ENCODE measurements around the gene LUZP1. TPM values are rescaled to one million over a fixed set of nuclear protein-coding genes. Genes with fewer than 3 reads are reported as not detected.

Gene LUZP1
- polyA plus RNA-seq, 1 of the 3 experiments (the other 2 are of a cell fraction) = 8.9 TPM

DNA sequence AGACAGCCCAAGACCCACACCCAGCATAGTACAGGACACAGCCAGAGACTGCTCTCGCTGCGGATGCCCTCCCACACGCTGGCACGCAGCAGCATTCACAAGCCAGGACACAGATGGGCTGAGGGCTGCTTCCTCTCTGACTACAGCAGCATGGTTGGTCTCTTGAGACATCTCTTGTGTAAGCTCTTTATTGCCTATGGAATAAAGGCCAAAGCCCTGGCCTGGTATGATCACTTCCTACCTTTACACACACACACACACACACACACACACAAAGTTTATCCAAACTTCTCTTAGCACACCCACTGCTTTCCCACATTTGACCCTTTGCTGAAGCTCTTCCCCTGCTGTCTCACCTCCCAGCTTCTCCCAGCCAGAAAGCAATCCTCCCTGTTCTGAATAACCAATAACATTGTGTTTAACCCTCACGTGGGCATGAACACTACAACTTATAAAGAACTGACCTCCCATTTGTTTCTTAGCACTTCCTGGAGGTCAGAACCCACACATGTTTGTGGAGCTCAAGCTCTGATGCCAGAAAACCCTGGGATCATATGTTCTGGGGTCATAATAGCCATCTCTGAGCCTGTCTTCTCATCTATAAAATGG, 1.2 kb upstream of the LUZP1 start:
- Histone ChIP-seq H3K36me3 (replicated peaks in 1 of 2; ENCODE audit: control insufficient read depth in 1 of 2, insufficient read depth in 2 of 2, low read length in 1 of 2) (no peaks in the 10 kb centered on the region), H2AFZ (ENCODE audit: low read depth) (no peak overlapping the region), H3K27ac (ENCODE audit: low read depth in 2 of 2, low read length in 1 of 2) (no peak overlapping the region), H3K4me1 (ENCODE audit: control insufficient read depth in 1 of 2, insufficient read depth in 2 of 2, low read depth in 1 of 2, low read length in 1 of 2) (peaks cover 10 to 16% of the 10 kb centered on the region in 2 experiments), H3K4me2 (no peak overlapping the region), H3K79me2 (ENCODE audit: insufficient read depth) (peaks cover 33% of the 10 kb centered on the region), H3K9ac (no peak overlapping the region), H3K4me3 (ENCODE audit: low read depth in 2 of 2, low read length in 1 of 2) (no peak overlapping the region), H3K9me3 (no peaks in the 10 kb centered on the region), H3F3A (replicated peaks; ENCODE audit: insufficient read depth) (peaks cover 16% of the 10 kb centered on the region), H4K20me1 (ENCODE audit: insufficient read depth) (peaks cover 29% of the 10 kb centered on the region), H3K9me2 (no peaks in the 10 kb centered on the region), H3K27me3 (ENCODE audit: insufficient read depth) (no peaks in the 10 kb centered on the region)
- ChIA-PET CTCF (interaction anchor here (0.9 to 11.6 kb wide), 4 partner anchors 15 to 71 kb away, joined by 3 to 96 read pairs (median 10); no protein-coding TSS in a partner anchor), POLR2A (interaction anchor here (1.2 kb wide), 1 partner anchor 8 kb away, joined by 3 read pairs; no protein-coding TSS in a partner anchor)
- WGBS (ENCODE audit: low lambda C conversion rate) = 76% methylated on average over 4 of the region's 5 CpGs
- TF ChIP-seq JUND (IDR thresholded peaks at IDR 0.05) (no peak), RFX5 (IDR thresholded peaks at IDR 0.05; ENCODE audit: low read length) (no peak)
- DNase-seq = no peak

- peaks cover 12% of the 10 kb centered on the region for H3F3A ChIP-seq (replicated peaks; ENCODE audit: insufficient read depth)
- WGBS (ENCODE audit: low lambda C conversion rate) = 89% methylated on average over 14 of the region's 14 CpGs
- H3K9me2 ChIP-seq = no peaks in the 10 kb centered on the region
- no peaks in the 10 kb centered on the region for H3K9me3 ChIP-seq
- TF ChIP-seq ELF1 (IDR thresholded peaks at IDR 0.05) = no peak
- no peak overlapping the region for H3K4me2 ChIP-seq
- H3K4me1 ChIP-seq (ENCODE audit: control insufficient read depth in 1 of 2, insufficient read depth in 2 of 2, low read depth in 1 of 2, low read length in 1 of 2) = peaks cover 10 to 16% of the 10 kb centered on the region in 2 experiments
- ChIA-PET CTCF (interaction anchor here (0.9 to 11.6 kb wide), 4 partner anchors 15 to 71 kb away, joined by 3 to 96 read pairs (median 10); no protein-coding TSS in a partner anchor), POLR2A (interaction anchor here (1.2 kb wide), 1 partner anchor 9 kb away, joined by 3 read pairs; no protein-coding TSS in a partner anchor)
- H4K20me1 ChIP-seq (ENCODE audit: insufficient read depth) = peaks cover 35% of the 10 kb centered on the region
- no peak overlapping the region for H3K9ac ChIP-seq
- H3K27me3 ChIP-seq (ENCODE audit: insufficient read depth) = no peaks in the 10 kb centered on the region
- no peak overlapping the region for H3K27ac ChIP-seq (ENCODE audit: low read depth in 2 of 2, low read length in 1 of 2)
- no peak overlapping the region for H3K4me3 ChIP-seq (ENCODE audit: low read depth in 2 of 2, low read length in 1 of 2)
- H3K36me3 ChIP-seq (replicated peaks in 1 of 2; ENCODE audit: control insufficient read depth in 1 of 2, insufficient read depth in 2 of 2, low read length in 1 of 2) = no peaks in the 10 kb centered on the region
- peaks cover 40% of the 10 kb centered on the region for H3K79me2 ChIP-seq (ENCODE audit: insufficient read depth)
- no peak overlapping the region for H2AFZ ChIP-seq (ENCODE audit: low read depth)
- no peak for DNase-seq
These were observed 529 bp upstream of the LUZP1 start for GRCh38 chr1:23169195-23169575.

DNA sequence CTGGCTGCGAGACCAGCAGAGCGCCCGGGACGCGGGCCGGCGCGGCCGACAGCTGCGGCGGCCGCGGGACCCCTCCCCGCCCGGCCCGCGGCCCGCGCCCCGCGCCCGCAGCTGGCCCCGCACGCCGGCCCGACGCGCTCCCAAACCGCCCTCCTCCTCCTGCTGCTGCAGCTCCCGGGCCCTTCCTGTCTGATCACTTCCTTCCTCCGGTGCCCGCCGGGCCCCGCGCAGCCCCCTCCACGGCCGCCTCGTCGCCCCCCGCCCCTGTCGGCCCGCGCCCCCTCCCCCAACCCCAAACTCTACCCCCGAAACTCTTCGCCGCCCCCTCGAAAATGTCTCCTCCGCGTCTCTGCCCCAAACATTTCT, 594 bp downstream of the LUZP1 start:
- Histone ChIP-seq H3K9ac (peak overlapping the region; percentile 95), H3K79me2 (ENCODE audit: insufficient read depth) (peaks cover 51% of the 10 kb centered on the region), H2AFZ (ENCODE audit: low read depth) (peak overlapping the region; percentile 48; the same call in 1 of the 2 replicates), H3F3A (replicated peaks; ENCODE audit: insufficient read depth) (peaks cover 11% of the 10 kb centered on the region), H3K9me2 (no peaks in the 10 kb centered on the region), H3K27me3 (ENCODE audit: insufficient read depth) (no peaks in the 10 kb centered on the region), H3K4me1 (ENCODE audit: control insufficient read depth in 1 of 2, insufficient read depth in 2 of 2, low read depth in 1 of 2, low read length in 1 of 2) (peaks cover 10 to 16% of the 10 kb centered on the region in 2 experiments), H3K4me2 (peak overlapping the region; percentile 77), H4K20me1 (ENCODE audit: insufficient read depth) (peaks cover 46% of the 10 kb centered on the region), H3K27ac (ENCODE audit: low read depth in 2 of 2, low read length in 1 of 2) (peak overlapping the region; percentile 80 to 94), H3K36me3 (replicated peaks in 1 of 2; ENCODE audit: control insufficient read depth in 1 of 2, insufficient read depth in 2 of 2, low read length in 1 of 2) (no peaks in the 10 kb centered on the region), H3K9me3 (no peaks in the 10 kb centered on the region), H3K4me3 (ENCODE audit: low read depth in 2 of 2, low read length in 1 of 2) (peak overlapping the region; percentile 71 to 96)
- ChIA-PET CTCF (interaction anchor here (0.7 to 11.6 kb wide), 4 partner anchors 16 to 451 kb away, joined by 3 to 96 read pairs (median 10); no protein-coding TSS in a partner anchor), POLR2A (interaction anchor here (0.6 kb wide), 1 partner anchor 1524 kb away, joined by 7 read pairs; no protein-coding TSS in a partner anchor)
- TF ChIP-seq RFX5 (IDR thresholded peaks at IDR 0.05; ENCODE audit: low read length) = no peak
- no peak for TF ChIP-seq MEF2A (IDR thresholded peaks at IDR 0.05; ENCODE audit: borderline replicate concordance, low read depth)
- TF ChIP-seq FOXM1 (IDR thresholded peaks at IDR 0.05; ENCODE audit: low read depth) = no peak
- TF ChIP-seq, protein P1, sequence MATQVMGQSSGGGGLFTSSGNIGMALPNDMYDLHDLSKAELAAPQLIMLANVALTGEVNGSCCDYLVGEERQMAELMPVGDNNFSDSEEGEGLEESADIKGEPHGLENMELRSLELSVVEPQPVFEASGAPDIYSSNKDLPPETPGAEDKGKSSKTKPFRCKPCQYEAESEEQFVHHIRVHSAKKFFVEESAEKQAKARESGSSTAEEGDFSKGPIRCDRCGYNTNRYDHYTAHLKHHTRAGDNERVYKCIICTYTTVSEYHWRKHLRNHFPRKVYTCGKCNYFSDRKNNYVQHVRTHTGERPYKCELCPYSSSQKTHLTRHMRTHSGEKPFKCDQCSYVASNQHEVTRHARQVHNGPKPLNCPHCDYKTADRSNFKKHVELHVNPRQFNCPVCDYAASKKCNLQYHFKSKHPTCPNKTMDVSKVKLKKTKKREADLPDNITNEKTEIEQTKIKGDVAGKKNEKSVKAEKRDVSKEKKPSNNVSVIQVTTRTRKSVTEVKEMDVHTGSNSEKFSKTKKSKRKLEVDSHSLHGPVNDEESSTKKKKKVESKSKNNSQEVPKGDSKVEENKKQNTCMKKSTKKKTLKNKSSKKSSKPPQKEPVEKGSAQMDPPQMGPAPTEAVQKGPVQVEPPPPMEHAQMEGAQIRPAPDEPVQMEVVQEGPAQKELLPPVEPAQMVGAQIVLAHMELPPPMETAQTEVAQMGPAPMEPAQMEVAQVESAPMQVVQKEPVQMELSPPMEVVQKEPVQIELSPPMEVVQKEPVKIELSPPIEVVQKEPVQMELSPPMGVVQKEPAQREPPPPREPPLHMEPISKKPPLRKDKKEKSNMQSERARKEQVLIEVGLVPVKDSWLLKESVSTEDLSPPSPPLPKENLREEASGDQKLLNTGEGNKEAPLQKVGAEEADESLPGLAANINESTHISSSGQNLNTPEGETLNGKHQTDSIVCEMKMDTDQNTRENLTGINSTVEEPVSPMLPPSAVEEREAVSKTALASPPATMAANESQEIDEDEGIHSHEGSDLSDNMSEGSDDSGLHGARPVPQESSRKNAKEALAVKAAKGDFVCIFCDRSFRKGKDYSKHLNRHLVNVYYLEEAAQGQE (IDR thresholded peaks at IDR 0.05; ENCODE audit: low read depth, low read length) = no peak
- no peak for TF ChIP-seq NFIC (IDR thresholded peaks at IDR 0.05; ENCODE audit: borderline replicate concordance)
- TF ChIP-seq GABPA (IDR thresholded peaks at IDR 0.05; ENCODE audit: low read depth) = peak; percentile 39; the same call in 1 of the 2 replicates
- no peak for TF ChIP-seq CTCF (IDR thresholded peaks at IDR 0.05)
- TF ChIP-seq MAX (IDR thresholded peaks at IDR 0.05; ENCODE audit: low read depth) = no peak
- WGBS (ENCODE audit: low lambda C conversion rate) = 3% methylated on average over 12 of the region's 49 CpGs
- peak; percentile 87 for DNase-seq
